ENCODE results near the gene RAP2A. TPM values are rescaled to one million over a fixed set of nuclear protein-coding genes. Genes with fewer than 3 reads are reported as not detected.

Gene RAP2A
- total RNA-seq, 4 donors from 2014 or later: 32.4 to 45.7 (median 33.5) TPM

- peak overlapping the region; percentile 78 to 88 (median 84) for H3K27ac ChIP-seq
- TF ChIP-seq EP300 (IDR thresholded peaks at IDR 0.05) (peak in 1 of 2 donors; percentile 25), POLR2A (IDR thresholded peaks at IDR 0.05) (no peak)
- TF ChIP-seq, protein P1, sequence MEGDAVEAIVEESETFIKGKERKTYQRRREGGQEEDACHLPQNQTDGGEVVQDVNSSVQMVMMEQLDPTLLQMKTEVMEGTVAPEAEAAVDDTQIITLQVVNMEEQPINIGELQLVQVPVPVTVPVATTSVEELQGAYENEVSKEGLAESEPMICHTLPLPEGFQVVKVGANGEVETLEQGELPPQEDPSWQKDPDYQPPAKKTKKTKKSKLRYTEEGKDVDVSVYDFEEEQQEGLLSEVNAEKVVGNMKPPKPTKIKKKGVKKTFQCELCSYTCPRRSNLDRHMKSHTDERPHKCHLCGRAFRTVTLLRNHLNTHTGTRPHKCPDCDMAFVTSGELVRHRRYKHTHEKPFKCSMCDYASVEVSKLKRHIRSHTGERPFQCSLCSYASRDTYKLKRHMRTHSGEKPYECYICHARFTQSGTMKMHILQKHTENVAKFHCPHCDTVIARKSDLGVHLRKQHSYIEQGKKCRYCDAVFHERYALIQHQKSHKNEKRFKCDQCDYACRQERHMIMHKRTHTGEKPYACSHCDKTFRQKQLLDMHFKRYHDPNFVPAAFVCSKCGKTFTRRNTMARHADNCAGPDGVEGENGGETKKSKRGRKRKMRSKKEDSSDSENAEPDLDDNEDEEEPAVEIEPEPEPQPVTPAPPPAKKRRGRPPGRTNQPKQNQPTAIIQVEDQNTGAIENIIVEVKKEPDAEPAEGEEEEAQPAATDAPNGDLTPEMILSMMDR (IDR thresholded peaks at IDR 0.05): no peak
- peak overlapping the region; percentile 63 to 93 (median 74) for H3K4me3 ChIP-seq
- no peaks in the 10 kb centered on the region for H3K9me3 ChIP-seq
- peaks cover 0 to 67% (median 14%) of the 10 kb centered on the region in 4 donors for H3K4me1 ChIP-seq
- H3K36me3 ChIP-seq: no peaks in the 10 kb centered on the region
- WGBS, 2 donors: 0% methylated on average over 45 to 46 of the region's 60 CpGs
- H3K27me3 ChIP-seq: no peaks in the 10 kb centered on the region
- DNase-seq (ENCODE audit: low spot score in 2 of 2): peak; percentile 17 to 27
Observed at GRCh38 chr13:97434397-97435201, 630 bp downstream of the RAP2A start.

GRCh38 chr13:97435323-97435722 lies 1.4 kb downstream of the RAP2A start:
- H3K36me3 ChIP-seq: no peaks in the 10 kb centered on the region
- 11 to 13% methylated on average over 3 of the region's 3 CpGs for WGBS, 2 donors
- H3K27ac ChIP-seq: peak overlapping the region in 2 of 4 donors; percentile 87 to 88
- peak overlapping the region; percentile 63 to 93 (median 74) for H3K4me3 ChIP-seq
- peaks cover 0 to 68% (median 14%) of the 10 kb centered on the region in 4 donors for H3K4me1 ChIP-seq
- no peak for DNase-seq (ENCODE audit: low spot score in 2 of 2)
- no peaks in the 10 kb centered on the region for H3K27me3 ChIP-seq
- no peak for TF ChIP-seq EP300 (IDR thresholded peaks at IDR 0.05)
- TF ChIP-seq, protein P1 (IDR thresholded peaks at IDR 0.05): no peak
- TF ChIP-seq POLR2A (IDR thresholded peaks at IDR 0.05): no peak
- no peaks in the 10 kb centered on the region for H3K9me3 ChIP-seq

DNA sequence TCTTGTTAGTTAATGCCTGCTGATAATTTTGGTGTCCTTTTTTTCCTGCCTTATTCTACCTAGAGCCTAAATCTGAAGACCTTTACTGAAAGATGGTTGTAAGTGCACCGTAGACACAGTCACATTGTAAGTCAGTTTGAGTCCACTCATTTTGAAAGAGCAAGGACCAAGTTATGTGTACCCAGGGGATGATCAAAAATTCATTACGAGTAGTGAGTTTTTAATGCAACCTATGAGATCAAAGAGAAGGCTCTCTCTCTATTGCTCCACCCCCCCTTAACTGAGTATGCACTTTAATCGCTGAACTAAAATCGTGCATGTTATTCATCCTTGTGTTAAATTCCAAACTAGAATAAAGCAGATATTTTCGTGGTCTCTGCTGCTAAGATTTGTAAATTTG lies 1.8 kb downstream of the RAP2A start:
- Histone ChIP-seq H3K27ac (peak overlapping the region in 2 of 4 donors; percentile 10 to 56), H3K9me3 (no peaks in the 10 kb centered on the region), H3K36me3 (no peaks in the 10 kb centered on the region), H3K4me3 (peak overlapping the region in 3 of 4 donors; percentile 63 to 93 (median 63)), H3K4me1 (peaks cover 0 to 68% (median 14%) of the 10 kb centered on the region in 4 donors), H3K27me3 (no peaks in the 10 kb centered on the region)
- no peak for DNase-seq (ENCODE audit: low spot score in 2 of 2)
- TF ChIP-seq, protein P1 (IDR thresholded peaks at IDR 0.05): no peak
- TF ChIP-seq POLR2A (IDR thresholded peaks at IDR 0.05) (no peak), EP300 (IDR thresholded peaks at IDR 0.05) (no peak)
- WGBS, 2 donors: 8 to 9% methylated on average over 5 of the region's 5 CpGs

- TF ChIP-seq POLR2A (IDR thresholded peaks at IDR 0.05) (no peak), EP300 (IDR thresholded peaks at IDR 0.05) (no peak)
- TF ChIP-seq, protein P1 (IDR thresholded peaks at IDR 0.05): no peak
- Histone ChIP-seq H3K9me3 (no peaks in the 10 kb centered on the region), H3K36me3 (no peaks in the 10 kb centered on the region), H3K4me3 (peak overlapping the region in 1 of 4 donors; percentile 93), H3K4me1 (peaks cover 0 to 68% (median 14%) of the 10 kb centered on the region in 4 donors), H3K27me3 (no peaks in the 10 kb centered on the region), H3K27ac (peak overlapping the region in 1 of 4 donors; percentile 24)
- no peak for DNase-seq (ENCODE audit: low spot score in 2 of 2)
- 59 to 76% methylated on average over 2 of the region's 2 CpGs for WGBS, 2 donors
Observed at GRCh38 chr13:97436845-97437244, 2.9 kb downstream of the RAP2A start.

DNA sequence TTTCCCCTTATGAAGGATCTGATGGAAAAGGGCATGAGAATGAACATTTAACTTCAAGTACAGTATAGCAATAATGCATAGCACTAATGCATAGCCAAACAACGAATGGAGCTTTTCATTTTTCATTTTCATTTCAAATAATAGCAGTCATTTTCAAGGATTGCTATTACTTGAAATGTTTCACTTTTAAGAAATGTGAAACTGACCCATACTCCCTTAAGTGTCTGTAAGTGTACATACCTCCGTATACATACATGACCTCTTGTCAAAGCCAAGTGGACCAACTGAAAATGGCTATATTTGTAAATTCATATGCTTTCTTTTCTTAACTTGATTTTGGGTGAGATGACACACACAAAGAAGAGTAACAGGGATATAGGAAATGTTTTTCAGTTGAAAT lies 3.8 kb downstream of the RAP2A start:
- WGBS, 2 donors: 46 to 51% methylated on average over 2 of the region's 2 CpGs
- no peaks in the 10 kb centered on the region for H3K27me3 ChIP-seq
- H3K4me3 ChIP-seq: no peak overlapping the region
- H3K4me1 ChIP-seq: peaks cover 0 to 71% (median 14%) of the 10 kb centered on the region in 4 donors
- no peaks in the 10 kb centered on the region for H3K36me3 ChIP-seq
- no peaks in the 10 kb centered on the region for H3K9me3 ChIP-seq
- TF ChIP-seq, protein P1 (IDR thresholded peaks at IDR 0.05): no peak
- TF ChIP-seq EP300 (IDR thresholded peaks at IDR 0.05) (no peak), POLR2A (IDR thresholded peaks at IDR 0.05) (no peak)
- no peak for DNase-seq (ENCODE audit: low spot score in 2 of 2)
- H3K27ac ChIP-seq: no peak overlapping the region
